Activated CD4-positive, alpha-beta T cell treated with anti-CD3 and anti-CD28 coated beads for 4 hours (primary cell): ENCODE results near the gene OS9.

Source experiments
- DNase-seq, 2 donors: peaks; one replicate each; pipeline ENCODE4 v3.0.0-alpha.2; 2020

Gene OS9

DNA sequence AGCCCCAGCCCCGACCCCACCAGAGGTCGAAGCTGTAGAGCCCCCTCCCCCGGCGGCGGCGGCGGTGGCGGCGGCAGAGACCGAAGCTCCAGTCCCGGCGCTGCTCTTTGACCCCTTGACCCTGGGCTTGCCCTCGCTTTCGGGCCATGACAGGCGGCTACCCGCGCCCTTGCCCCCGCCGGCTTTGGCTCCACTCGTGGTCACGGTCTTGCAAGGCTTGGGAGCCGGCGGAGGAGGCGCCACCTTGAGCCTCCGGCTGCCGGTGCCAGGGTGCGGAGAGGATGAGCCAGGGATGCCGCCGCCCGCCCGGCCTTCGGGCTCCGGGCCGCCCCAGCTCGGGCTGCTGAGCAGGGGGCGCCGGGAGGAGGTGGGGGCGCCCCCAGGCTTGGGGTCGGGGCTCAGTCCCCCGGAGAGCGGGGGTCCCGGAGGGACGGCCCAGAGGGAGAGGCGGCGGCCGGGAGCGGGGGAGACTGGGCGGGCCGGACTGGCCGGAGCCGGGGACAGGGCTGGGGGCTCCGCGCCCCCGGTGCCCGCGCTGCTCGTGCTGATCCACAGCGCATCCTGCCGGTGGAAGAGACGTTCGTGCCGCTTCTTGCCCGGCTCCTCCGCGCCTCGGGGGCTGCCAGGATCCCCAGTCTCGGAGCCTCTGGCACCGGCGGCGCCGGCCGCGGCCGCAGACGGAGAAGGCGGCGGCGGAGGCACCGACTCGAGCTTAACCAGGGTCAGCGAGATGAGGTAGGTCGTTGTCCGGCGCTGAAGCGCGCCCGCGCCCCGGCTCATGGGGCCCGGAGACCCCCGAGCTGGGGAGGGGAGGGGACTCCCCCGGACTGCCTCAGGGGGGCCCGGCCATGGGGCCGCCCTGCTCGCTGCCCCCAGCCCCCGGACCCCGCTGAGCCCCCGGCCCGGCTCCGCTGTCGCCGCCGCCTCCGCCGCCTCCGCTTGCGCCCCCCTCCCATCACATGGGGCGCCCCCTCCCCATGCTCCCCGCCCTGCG lies 43.8 kb downstream of the OS9 start:
- no peak for DNase-seq

- no peak for DNase-seq
Measured at GRCh38 chr12:57738661-57739237, 44.8 kb downstream of the OS9 start, which contains the start of gene AGAP2. TSS of gene AGAP2 (minus strand) at chr12:57738742. CDS start at chr12:57738246, 496 bp downstream.

DNA sequence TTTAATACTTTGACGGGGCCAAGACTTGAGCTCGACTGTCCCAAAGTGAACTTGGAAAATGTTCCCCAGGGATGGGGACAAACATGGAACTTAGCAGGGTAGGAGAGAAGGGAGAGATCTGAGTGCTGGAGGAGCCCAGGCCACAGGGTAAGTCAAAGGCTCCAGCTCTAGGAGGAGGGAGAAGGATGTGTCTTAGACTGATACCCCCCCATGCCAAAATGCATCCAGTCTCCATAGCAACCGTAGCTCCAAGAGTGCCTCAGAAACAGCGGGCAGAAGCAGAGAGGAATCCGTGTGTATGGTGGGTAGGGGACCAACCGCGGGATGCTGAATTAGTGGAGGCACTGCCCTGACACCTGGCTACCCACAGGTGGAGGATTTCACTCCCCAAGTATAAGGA lies 45.5 kb downstream of the OS9 start:
- no peak for DNase-seq

DNA sequence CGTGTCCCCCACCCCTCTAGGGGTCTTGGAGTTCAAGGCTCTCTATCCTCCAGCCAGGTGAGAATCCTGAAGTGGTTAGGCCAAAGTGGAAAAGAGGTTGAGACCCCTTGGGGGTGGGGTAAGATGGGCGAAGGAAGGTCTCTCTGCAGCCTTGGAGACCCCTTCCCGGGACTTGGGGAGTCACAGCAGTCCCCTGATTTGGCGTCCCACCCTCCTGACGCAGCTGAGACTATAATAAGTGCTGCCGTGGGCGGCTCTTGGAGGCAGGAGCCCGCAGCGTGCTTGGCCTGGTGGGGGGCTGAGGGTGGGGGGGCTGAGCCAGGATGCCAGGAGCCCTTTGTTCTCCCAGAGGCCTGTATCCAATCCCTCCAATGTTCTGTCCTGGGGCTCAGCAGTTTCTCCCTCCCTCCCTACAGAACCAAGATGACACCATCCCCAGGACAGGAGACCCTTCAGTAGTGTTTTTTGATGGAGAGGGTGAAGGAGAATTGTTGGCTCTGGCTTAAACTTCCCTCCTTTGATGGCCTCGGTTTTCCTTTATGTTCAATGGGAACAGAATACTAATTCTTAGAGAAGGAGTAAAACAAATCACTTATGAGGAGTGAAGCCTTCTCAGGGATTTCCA lies 46.1 kb downstream of the OS9 start:
- no peak for DNase-seq

- DNase-seq, result peak; percentile 70 to 72
Measured at GRCh38 chr12:57740656-57741412, 46.9 kb downstream of the OS9 start.

DNA sequence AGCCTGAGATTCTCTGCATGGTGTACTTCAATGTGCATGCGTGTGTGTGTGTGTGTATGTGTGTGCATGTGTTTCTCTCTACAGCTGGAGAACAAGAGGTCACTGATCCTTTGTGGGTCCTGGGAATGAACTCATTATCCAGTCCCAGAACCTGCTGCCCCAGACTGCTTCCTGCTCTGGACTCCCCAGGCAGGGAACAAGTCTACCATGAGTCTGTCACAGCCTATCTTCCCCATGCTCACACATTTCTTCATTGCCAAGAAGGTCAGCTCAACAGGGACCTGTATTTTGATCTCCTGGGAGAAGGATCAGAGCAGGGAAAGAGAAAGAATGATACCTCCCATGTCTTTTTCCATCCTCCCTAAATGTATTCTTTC lies 47.5 kb downstream of the OS9 start:
- no peak for DNase-seq

GRCh38 chr12:57741844-57742738 lies 48.2 kb downstream of the OS9 start:
- DNase-seq, result peak; percentile 73 to 80

GRCh38 chr12:57743769-57744168 lies 49.8 kb downstream of the OS9 start:
- no peak for DNase-seq

DNA sequence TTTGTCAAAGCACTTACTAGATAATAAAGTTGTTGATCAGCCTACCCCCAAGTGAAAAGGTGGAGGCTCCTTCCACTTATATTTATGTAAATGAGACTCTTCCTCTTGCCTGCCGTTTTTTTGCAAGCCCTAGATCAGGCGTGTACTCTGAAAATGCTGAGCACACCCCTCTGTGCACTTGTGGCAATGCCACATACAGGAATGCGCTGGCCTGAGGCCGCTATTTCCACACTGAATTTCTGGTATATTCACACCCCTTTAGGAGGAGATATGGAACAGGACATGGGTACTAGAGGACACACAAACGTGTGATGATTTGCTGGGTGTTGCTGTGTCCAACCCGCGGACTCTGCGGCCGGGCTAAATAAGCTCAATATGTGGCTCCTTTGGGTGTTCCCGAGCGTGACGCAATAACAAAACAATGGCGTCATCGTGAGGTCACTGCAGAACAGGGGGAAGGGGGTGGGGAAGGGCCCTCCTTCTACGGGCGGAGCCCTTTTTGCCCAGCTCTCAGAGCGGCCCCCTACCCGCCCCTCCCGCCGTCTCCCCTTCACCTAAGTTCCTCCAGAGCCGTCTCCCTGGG lies 50.4 kb downstream of the OS9 start:
- DNase-seq, result peak; percentile 61 to 69

DNA sequence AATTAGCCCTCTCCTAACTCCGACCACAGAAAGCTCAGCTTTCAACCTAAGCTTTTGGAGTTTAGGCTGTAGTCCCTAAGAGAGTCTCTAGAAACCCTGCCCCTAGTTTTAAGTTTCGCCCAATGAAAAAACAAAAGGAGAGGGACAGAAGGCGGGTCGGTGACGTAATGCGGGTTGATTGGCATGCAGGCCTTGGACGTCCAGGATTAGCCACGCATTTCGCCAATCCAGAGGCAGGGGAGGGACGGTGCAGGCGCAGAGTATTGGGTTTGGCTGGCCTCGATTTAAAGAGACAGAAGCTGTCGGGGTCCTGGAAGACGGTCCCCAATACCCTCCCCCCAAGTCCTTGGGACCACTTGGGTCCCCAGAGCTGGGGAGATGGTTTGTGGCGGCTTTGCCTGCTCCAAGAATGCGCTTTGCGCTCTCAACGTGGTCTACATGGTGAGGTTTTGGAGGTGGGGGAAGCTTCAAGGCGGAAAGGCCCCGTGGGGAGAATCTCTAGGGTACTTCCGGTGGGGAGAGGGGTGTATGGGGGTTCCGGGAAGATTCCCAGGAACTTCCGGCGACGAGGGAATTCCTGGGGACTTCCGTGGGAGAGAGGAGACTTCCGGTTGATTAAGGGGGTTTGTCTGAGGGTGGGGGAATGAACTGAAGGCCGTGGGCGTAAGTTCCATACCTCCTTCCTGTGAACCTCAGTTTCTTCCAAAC lies 51.0 kb downstream of the OS9 start, which contains the start of gene TSPAN31:
Gene TSPAN31 (plus strand): TSS at position 263 of the 708 bp plus-strand sequence. CDS start 116 bp downstream, at position 379.
- peak; percentile 93 to 94 for DNase-seq

GRCh38 chr12:57745485-57745881 lies 51.6 kb downstream of the OS9 start:
- no peak for DNase-seq

DNA sequence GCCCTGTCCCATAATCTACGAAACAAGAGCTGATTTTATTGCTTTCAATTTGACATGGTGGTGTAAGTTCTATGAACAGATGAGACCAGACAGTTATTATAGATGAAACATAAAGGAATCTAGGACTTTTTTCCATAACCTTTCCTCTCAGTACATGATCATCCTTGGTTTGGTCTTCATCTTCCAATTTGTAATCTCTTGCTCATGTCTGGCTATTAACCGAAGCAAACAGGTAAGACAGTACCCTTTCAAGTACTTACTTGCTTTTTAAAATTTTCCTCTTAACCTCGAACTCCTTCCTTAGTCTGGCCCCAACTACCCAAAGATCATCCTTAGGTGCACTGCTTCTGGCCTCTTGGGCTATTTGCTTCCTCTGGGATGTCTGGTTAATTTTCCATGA lies 52.1 kb downstream of the OS9 start:
- no peak for DNase-seq

DNA sequence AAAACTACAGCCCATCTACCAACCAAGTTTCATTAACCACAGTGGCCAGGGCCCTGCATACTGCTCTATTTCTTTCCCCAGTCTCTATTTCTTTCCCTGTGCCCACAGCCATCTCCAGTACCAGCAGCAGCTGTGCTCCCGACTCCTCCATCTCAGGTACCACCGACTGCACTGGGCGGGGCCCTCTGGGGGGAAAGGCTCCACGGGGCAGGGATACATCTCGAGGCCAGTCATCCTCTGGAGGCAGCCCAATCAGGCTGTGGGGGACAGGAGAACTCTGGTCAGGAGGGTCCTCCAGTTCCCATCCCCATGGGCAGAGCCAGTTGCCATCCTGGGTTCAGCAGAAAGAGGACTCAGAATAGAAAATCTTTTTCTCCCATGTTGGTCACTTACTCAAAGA lies 55.1 kb downstream of the OS9 start:
- DNase-seq, result no peak

- no peak for DNase-seq
Measured at GRCh38 chr12:57750561-57751431, 56.9 kb downstream of the OS9 start.

GRCh38 chr12:57751432-57751787 lies 57.5 kb downstream of the OS9 start:
- DNase-seq, result no peak

DNA sequence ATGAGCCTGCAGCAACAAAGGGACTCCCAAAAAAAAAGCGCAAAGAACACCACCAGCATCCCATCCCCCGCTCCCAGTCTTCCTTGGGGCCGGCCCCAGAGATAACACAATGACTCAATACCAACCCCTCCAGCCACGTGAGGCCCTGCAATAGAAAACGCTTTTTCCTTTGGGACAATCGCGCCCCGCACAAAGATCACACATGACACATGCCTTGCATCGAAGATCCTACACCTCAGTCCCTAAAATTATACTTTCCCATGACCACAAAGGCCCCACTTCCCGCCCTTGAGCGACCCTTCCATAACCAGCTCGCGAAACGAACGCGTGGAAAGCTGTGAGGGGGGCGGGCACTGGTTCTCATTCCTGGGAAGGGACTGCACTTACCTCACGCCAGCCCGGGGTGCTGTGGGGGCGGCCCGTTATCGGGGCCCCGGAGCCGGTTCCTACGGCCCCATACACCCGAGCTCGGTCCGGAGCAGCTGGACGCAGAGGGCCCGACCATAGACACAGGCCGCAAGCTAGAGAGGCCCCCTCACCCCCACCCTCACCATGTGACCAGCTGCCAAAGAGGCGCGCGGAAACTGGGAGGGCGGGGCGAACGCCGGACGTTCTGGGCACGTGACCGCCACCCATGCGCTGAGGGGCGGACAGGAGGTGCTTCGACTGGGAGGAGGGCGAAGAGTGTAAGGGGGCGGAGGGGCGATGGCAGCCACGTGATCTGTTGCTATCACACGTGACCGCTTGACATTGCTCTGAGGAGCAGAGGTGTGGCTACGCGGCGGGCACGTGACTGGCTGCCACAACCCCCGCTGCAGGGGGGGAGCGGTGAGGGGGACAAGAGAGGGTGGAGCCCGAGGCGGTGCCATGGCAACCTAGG lies 58.1 kb downstream of the OS9 start, which contains the start of gene CDK4:
Gene CDK4 (minus strand): TSS at position 523 of the 880 bp plus-strand sequence. CDS start 593 bp downstream, outside the sequence.
- DNase-seq, result peak; percentile 96 to 98

- no peak for DNase-seq
Measured at GRCh38 chr12:57752668-57753000, 58.7 kb downstream of the OS9 start.

GRCh38 chr12:57753756-57754337 lies 59.9 kb downstream of the OS9 start:
- DNase-seq, result no peak
